Left ventricle myocardium inferior (tissue), 1 donor: ENCODE data around the gene TNNC1. TPM values are rescaled to one million over a fixed set of nuclear protein-coding genes. Genes with fewer than 3 reads are reported as not detected.
A peak's percentile ranks its signal among the peaks of the same experiment; 100 is the strongest.

ENCODE experiments used
- DNase-seq: peaks from one replicate; pipeline ENCODE4 v3.0.0-alpha.2; 2020
- H3K27ac ChIP-seq: fragments of 200-600 bp; replicated peaks from 2 replicates; pipeline ENCODE4 v1.8.0; 2021
- H3K27me3 ChIP-seq: fragments of 200-600 bp; 2 replicates; pipeline ENCODE4 v1.8.0; 2021; ENCODE audit warnings: low read depth
- H3K36me3 ChIP-seq: fragments of 200-600 bp; 2 replicates; pipeline ENCODE4 v1.8.0; 2021
- H3K4me1 ChIP-seq: fragments of 200-600 bp; 2 replicates; pipeline ENCODE4 v1.8.0; 2021
- H3K4me3 ChIP-seq: fragments of 200-600 bp; 2 replicates; pipeline ENCODE4 v1.8.0; 2021; ENCODE audit warnings: mild to moderate bottlenecking, moderate library complexity
- H3K9me3 ChIP-seq: fragments of 200-600 bp; replicated peaks from 2 replicates; pipeline ENCODE4 v1.8.0; 2021
- CTCF ChIP-seq: fragments of 200-600 bp; IDR thresholded peaks from 2 replicates; pipeline ENCODE4 v1.8.0; 2021; ENCODE audit warnings: antibody characterized with exemption, mild to moderate bottlenecking, borderline replicate concordance
- intact Hi-C: fragments of 100-400 bp; cut with micrococcal nuclease; formaldehyde crosslinking; loops from one replicate; pipeline ENCODE4 v1.11.0; 2022
- total RNA-seq: library from RNA; stranded (reverse); fragmentation: NEBNext Ultra II Directional; extraction: Animal tissue kit (Norgen Biotek cat#: 25700); gene quantifications from one replicate; pipeline ENCODE4 v1.2.1, GENCODE V29; 2021
- donor health status: DM: no; HTN: yes; CAD: no; lungs with severe emphysema.

The TNNC1 gene
- total RNA-seq, 1 donor from 2014 or later: 8,962 TPM

DNA sequence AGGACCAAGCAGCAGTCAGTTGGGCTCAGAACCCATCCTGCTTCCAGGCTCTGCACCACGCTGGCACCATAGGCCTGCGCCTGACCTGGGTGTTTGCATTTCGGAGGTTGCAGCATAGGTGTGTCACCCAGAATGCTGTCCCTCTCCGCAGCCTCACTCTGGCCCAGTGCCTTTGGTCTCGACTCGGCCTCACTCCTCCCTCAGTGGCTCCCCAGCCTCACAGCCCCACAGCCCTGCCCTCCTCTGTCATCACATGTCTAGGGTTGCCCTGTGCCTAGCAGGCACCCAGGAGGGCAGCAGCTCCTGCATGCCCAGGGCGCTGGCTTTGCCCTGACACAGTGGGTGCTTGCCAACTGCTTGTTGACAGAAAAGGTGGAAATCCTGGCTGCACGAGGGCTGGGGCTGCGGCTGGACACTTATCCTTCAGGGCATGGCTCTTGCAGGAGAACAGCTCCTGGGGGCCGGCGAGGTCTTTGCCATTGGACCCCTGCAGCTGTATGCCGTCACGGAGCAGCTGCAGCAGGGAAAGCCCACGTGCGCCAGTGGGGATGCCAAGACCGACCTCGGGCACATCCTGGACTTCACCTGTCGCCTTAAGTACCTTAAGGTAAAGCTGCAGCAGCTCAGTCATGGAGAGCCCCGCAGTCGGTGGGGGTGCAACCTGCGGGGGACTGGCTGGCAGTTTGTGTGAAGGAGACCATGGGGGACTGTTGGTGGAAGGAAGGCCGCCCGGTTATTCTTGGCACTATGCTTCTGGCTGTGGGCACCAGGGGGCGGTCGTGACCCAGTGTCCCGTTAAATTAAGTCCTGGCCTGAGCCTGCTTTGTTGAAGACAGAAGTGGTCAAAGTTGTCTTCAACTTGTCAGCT lies 17.8 kb upstream of the TNNC1 start:
- Histone ChIP-seq H3K4me1 (peaks cover 59% of the 10 kb centered on the region), H3K27me3 (no peaks in the 10 kb centered on the region), H3K27ac (peak overlapping the region; percentile 75), H3K9me3 (no peaks in the 10 kb centered on the region), H3K36me3 (peaks cover 56% of the 10 kb centered on the region), H3K4me3 (peak overlapping the region; percentile 12)
- intact Hi-C loops: loop anchor here (10.0 kb wide), 1 partner anchor 73 kb away; no protein-coding TSS in a partner anchor
- peak; percentile 82 for DNase-seq
- TF ChIP-seq CTCF: peak; percentile 86

DNA sequence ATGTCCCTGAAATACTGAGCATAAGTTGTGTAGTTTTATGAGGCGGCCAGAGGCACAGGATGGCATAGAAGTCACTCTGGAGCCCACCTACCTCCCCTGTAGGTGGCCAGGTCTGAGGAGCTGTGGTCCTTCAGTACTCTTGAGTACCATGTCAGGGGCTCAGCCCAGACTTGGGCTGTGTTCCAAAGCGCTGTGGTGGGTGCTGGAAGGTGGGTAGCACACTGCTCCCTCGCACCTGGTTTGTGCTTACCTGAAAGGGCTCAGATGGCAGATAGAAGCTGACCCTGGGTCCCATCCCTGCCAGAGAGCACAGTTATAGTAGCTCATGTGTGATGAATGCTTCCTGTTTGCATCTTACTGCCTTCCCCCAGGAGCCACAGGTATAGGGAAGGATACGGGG lies 17.1 kb upstream of the TNNC1 start:
- DNase-seq: no peak
- TF ChIP-seq CTCF: no peak
- Histone ChIP-seq H3K4me3 (no peak overlapping the region), H3K36me3 (peaks cover 51% of the 10 kb centered on the region), H3K27me3 (no peaks in the 10 kb centered on the region), H3K4me1 (peaks cover 66% of the 10 kb centered on the region), H3K27ac (peak overlapping the region; percentile 75), H3K9me3 (no peaks in the 10 kb centered on the region)
- intact Hi-C loops: loop anchor here (10.0 kb wide), 1 partner anchor 74 kb away; no protein-coding TSS in a partner anchor

GRCh38 chr3:52469001-52469400 lies 15.2 kb upstream of the TNNC1 start:
- no peak for DNase-seq
- H3K36me3 ChIP-seq: peaks cover 47% of the 10 kb centered on the region
- no peak for TF ChIP-seq CTCF
- no peaks in the 10 kb centered on the region for H3K27me3 ChIP-seq
- peaks cover 68% of the 10 kb centered on the region for H3K4me1 ChIP-seq
- H3K27ac ChIP-seq: peak overlapping the region; percentile 52
- intact Hi-C loops: no loop called here
- H3K9me3 ChIP-seq: no peaks in the 10 kb centered on the region
- no peak overlapping the region for H3K4me3 ChIP-seq

GRCh38 chr3:52468336-52468735 lies 14.5 kb upstream of the TNNC1 start:
- H3K4me1 ChIP-seq: peaks cover 68% of the 10 kb centered on the region
- no peaks in the 10 kb centered on the region for H3K27me3 ChIP-seq
- H3K36me3 ChIP-seq: peaks cover 46% of the 10 kb centered on the region
- peak overlapping the region; percentile 52 for H3K27ac ChIP-seq
- DNase-seq: no peak
- TF ChIP-seq CTCF: no peak
- no peak overlapping the region for H3K4me3 ChIP-seq
- intact Hi-C loops: no loop called here
- H3K9me3 ChIP-seq: no peaks in the 10 kb centered on the region

DNA sequence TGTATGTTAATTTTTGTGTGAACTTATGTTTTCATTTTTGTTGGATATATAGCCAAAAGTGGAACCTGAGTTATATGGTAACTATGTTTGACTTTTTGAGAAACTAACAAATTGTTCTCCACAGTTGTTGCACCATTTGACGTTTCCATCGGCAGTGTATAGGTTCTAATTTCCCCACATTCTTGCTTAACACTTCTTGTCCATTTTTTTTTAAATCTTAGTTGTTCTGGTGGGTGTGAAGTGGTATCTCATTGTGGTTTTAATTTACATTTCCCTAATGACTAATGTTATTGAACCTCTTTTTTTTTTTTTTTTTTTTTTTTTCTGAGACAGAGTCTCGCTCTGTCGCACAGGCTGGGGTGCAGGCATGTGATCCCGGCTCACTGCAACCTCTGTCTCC lies 9.6 kb upstream of the TNNC1 start:
- peaks cover 63% of the 10 kb centered on the region for H3K36me3 ChIP-seq
- intact Hi-C loops: no loop called here

More for the DNA sequence above, 9.6 kb upstream of the TNNC1 start:
- H3K27me3 ChIP-seq: no peaks in the 10 kb centered on the region
- TF ChIP-seq CTCF: no peak
- no peak for DNase-seq
- no peaks in the 10 kb centered on the region for H3K9me3 ChIP-seq
- no peak overlapping the region for H3K4me3 ChIP-seq
- no peak overlapping the region for H3K27ac ChIP-seq
- peaks cover 24% of the 10 kb centered on the region for H3K4me1 ChIP-seq
